ENCODE measurements around the gene PRLR. TPM values are rescaled to one million over a fixed set of nuclear protein-coding genes. Genes with fewer than 3 reads are reported as not detected.

The PRLR gene
- total RNA-seq, 2 experiments from 2014 or later = 0.03 TPM; not detected in 1

- intact Hi-C loops (cut with DNase I, micrococcal nuclease) = no loop called here
- ChIA-PET CTCF (no interaction called here), POLR2A (no interaction called here)
Observed at GRCh38 chr5:35266276-35266675, 36.0 kb upstream of the PRLR start.

GRCh38 chr5:35264509-35264908 is 34.2 kb upstream of the PRLR start:
- intact Hi-C loops (cut with DNase I, micrococcal nuclease) = no loop called here
- Histone ChIP-seq H3K27ac (ENCODE audit: low read depth in 1 of 2, low read length in 2 of 2) (no peak overlapping the region), H3K4me3 (ENCODE audit: low read length) (no peak overlapping the region), H3K36me3 (ENCODE audit: insufficient read depth, low read length) (no peaks in the 10 kb centered on the region), H3K9me3 (ENCODE audit: control insufficient read depth in 1 of 2, insufficient read depth in 1 of 2, low read length in 2 of 2) (no peaks in the 10 kb centered on the region), H3K27me3 (ENCODE audit: control insufficient read depth in 1 of 2, insufficient read depth in 2 of 2, low read length in 2 of 2) (no peaks in the 10 kb centered on the region), H3K4me1 (ENCODE audit: insufficient read depth, low read length) (no peaks in the 10 kb centered on the region)
- Mint-ChIP-seq H3K27me3 (peaks cover 12% of the 10 kb centered on the region), H3K27ac (no peak overlapping the region), H3K36me3 (ENCODE audit: low read depth) (no peaks in the 10 kb centered on the region), H3K4me1 (ENCODE audit: low read depth) (no peaks in the 10 kb centered on the region), H3K9me3 (no peaks in the 10 kb centered on the region), H3K4me3 (no peak overlapping the region)
- DNase-seq = no peak
- ChIA-PET POLR2A (no interaction called here), CTCF (no interaction called here)
- ATAC-seq (ENCODE audit: poor library complexity) = no peak
- TF ChIP-seq CTCF (IDR thresholded peaks at IDR 0.05) = no peak

More at GRCh38 chr5:35266276-35266675, 36.0 kb upstream of the PRLR start:
- no peaks in the 10 kb centered on the region for H3K36me3 Mint-ChIP-seq (ENCODE audit: low read depth)
- no peak for ATAC-seq (ENCODE audit: poor library complexity)
- no peak for TF ChIP-seq CTCF (IDR thresholded peaks at IDR 0.05)
- no peak for DNase-seq
- no peaks in the 10 kb centered on the region for H3K4me1 ChIP-seq (ENCODE audit: insufficient read depth, low read length)
- no peak overlapping the region for H3K4me3 ChIP-seq (ENCODE audit: low read length)
- no peaks in the 10 kb centered on the region for H3K4me1 Mint-ChIP-seq (ENCODE audit: low read depth)
- no peaks in the 10 kb centered on the region for H3K36me3 ChIP-seq (ENCODE audit: insufficient read depth, low read length)
- H3K27me3 Mint-ChIP-seq = peaks cover 8% of the 10 kb centered on the region
- H3K9me3 ChIP-seq (ENCODE audit: control insufficient read depth in 1 of 2, insufficient read depth in 1 of 2, low read length in 2 of 2) = no peaks in the 10 kb centered on the region
- H3K4me3 Mint-ChIP-seq = no peak overlapping the region
- H3K27me3 ChIP-seq (ENCODE audit: control insufficient read depth in 1 of 2, insufficient read depth in 2 of 2, low read length in 2 of 2) = no peaks in the 10 kb centered on the region
- H3K27ac Mint-ChIP-seq = no peak overlapping the region
- H3K9me3 Mint-ChIP-seq = no peaks in the 10 kb centered on the region
- no peak overlapping the region for H3K27ac ChIP-seq (ENCODE audit: low read depth in 1 of 2, low read length in 2 of 2)

- H3K4me3 Mint-ChIP-seq = no peak overlapping the region
- no peaks in the 10 kb centered on the region for H3K36me3 Mint-ChIP-seq (ENCODE audit: low read depth)
- H3K27ac Mint-ChIP-seq = no peak overlapping the region
- Histone ChIP-seq H3K4me1 (ENCODE audit: insufficient read depth, low read length) (no peaks in the 10 kb centered on the region), H3K9me3 (ENCODE audit: control insufficient read depth in 1 of 2, insufficient read depth in 1 of 2, low read length in 2 of 2) (no peaks in the 10 kb centered on the region), H3K36me3 (ENCODE audit: insufficient read depth, low read length) (no peaks in the 10 kb centered on the region), H3K27me3 (ENCODE audit: control insufficient read depth in 1 of 2, insufficient read depth in 2 of 2, low read length in 2 of 2) (no peaks in the 10 kb centered on the region), H3K4me3 (ENCODE audit: low read length) (no peak overlapping the region), H3K27ac (ENCODE audit: low read depth in 1 of 2, low read length in 2 of 2) (no peak overlapping the region)
- H3K4me1 Mint-ChIP-seq (ENCODE audit: low read depth) = no peaks in the 10 kb centered on the region
- DNase-seq (no peak), ATAC-seq (ENCODE audit: poor library complexity) (no peak)
- H3K9me3 Mint-ChIP-seq = no peaks in the 10 kb centered on the region
- peaks cover 12% of the 10 kb centered on the region for H3K27me3 Mint-ChIP-seq
- intact Hi-C loops (cut with DNase I, micrococcal nuclease) = no loop called here
- CTCF ChIA-PET = no interaction called here
- no peak for TF ChIP-seq CTCF (IDR thresholded peaks at IDR 0.05)
- POLR2A ChIA-PET = no interaction called here
Observed at GRCh38 chr5:35263266-35263877, 33.1 kb upstream of the PRLR start.
